ENCODE measurements around the gene CAMK4.

DNA sequence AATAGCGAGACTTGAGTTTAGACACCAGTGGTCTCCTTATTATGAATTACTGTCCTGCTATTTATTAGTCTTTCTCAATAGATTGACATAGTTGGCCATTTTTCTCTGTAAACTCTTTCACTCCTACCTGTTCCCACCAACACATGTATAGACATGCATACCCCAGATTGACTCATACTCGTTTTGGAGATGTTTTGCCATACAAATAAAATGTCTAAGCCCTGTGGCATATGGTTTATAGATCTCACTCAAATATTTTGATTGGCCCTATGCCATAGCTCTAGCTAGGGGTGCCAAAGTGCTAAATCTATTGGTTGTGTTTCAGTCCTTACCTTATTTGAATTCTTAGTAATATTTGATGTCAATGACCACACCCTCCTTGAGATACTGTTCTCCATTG lies 42.3 kb downstream of the CAMK4 start:
- TF ChIP-seq, protein P1, sequence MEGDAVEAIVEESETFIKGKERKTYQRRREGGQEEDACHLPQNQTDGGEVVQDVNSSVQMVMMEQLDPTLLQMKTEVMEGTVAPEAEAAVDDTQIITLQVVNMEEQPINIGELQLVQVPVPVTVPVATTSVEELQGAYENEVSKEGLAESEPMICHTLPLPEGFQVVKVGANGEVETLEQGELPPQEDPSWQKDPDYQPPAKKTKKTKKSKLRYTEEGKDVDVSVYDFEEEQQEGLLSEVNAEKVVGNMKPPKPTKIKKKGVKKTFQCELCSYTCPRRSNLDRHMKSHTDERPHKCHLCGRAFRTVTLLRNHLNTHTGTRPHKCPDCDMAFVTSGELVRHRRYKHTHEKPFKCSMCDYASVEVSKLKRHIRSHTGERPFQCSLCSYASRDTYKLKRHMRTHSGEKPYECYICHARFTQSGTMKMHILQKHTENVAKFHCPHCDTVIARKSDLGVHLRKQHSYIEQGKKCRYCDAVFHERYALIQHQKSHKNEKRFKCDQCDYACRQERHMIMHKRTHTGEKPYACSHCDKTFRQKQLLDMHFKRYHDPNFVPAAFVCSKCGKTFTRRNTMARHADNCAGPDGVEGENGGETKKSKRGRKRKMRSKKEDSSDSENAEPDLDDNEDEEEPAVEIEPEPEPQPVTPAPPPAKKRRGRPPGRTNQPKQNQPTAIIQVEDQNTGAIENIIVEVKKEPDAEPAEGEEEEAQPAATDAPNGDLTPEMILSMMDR (IDR thresholded peaks at IDR 0.05): no peak
- TF ChIP-seq POLR2A (IDR thresholded peaks at IDR 0.05): no peak

Measured in uterus (tissue), 2 donors.